ENCODE results near the gene RBMS3.

DNA sequence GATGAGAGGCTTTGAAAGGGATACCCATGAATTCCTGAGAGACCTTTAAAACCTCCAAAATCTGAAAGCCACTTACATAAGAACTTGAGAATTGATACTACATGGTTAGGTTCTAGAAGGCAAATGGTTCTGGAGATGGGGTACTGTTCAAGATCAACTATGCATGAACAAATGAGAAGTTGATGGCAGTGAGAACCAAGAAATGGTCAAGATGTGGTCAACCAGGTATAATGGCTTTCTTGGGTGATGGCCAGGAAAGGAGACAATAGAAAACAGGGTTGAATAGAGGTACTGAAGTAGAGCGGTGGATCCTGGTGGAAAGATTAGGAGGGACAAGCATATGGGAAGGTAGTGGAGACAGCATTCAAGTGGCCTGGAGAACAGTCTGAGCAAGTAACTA is 200.4 kb downstream of the RBMS3 start:
- no peak for TF ChIP-seq POLR2A (IDR thresholded peaks at IDR 0.05)
- TF ChIP-seq, protein P1, sequence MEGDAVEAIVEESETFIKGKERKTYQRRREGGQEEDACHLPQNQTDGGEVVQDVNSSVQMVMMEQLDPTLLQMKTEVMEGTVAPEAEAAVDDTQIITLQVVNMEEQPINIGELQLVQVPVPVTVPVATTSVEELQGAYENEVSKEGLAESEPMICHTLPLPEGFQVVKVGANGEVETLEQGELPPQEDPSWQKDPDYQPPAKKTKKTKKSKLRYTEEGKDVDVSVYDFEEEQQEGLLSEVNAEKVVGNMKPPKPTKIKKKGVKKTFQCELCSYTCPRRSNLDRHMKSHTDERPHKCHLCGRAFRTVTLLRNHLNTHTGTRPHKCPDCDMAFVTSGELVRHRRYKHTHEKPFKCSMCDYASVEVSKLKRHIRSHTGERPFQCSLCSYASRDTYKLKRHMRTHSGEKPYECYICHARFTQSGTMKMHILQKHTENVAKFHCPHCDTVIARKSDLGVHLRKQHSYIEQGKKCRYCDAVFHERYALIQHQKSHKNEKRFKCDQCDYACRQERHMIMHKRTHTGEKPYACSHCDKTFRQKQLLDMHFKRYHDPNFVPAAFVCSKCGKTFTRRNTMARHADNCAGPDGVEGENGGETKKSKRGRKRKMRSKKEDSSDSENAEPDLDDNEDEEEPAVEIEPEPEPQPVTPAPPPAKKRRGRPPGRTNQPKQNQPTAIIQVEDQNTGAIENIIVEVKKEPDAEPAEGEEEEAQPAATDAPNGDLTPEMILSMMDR (IDR thresholded peaks at IDR 0.05) = no peak
